GM18505 (cell line): ENCODE results near the gene PIN1.

Experiments
- ATAC-seq: cut with Tn5 transposase; IDR thresholded peaks from one replicate; pipeline ENCODE4 v1.9.1; 2021; ENCODE audit not compliant: unreplicated experiment
- POLR2A ChIP-seq: IDR thresholded peaks from 4 replicates; pipeline ENCODE4 v1.6.1; 2011; ENCODE audit warnings: borderline replicate concordance; ENCODE audit not compliant: insufficient read depth, insufficient read length; ENCODE audit errors: extremely low read depth

The PIN1 gene

GRCh38 chr19:9854282-9854846 lies 19.2 kb downstream of the PIN1 start:
- no peak for ATAC-seq
- TF ChIP-seq POLR2A = no peak

- no peak for ATAC-seq
- TF ChIP-seq POLR2A = no peak
Observed at GRCh38 chr19:9856609-9857008, 21.5 kb downstream of the PIN1 start.

- no peak for TF ChIP-seq POLR2A
- no peak for ATAC-seq
Observed at GRCh38 chr19:9857076-9857721, 22.1 kb downstream of the PIN1 start.

GRCh38 chr19:9857920-9858746 lies 23.0 kb downstream of the PIN1 start:
- no peak for TF ChIP-seq POLR2A
- no peak for ATAC-seq

GRCh38 chr19:9858766-9859165 lies 23.6 kb downstream of the PIN1 start:
- TF ChIP-seq POLR2A = no peak
- ATAC-seq = no peak

GRCh38 chr19:9860407-9860806 lies 25.3 kb downstream of the PIN1 start:
- ATAC-seq = no peak
- TF ChIP-seq POLR2A = no peak

- TF ChIP-seq POLR2A = no peak
- ATAC-seq = no peak
Observed at GRCh38 chr19:9861503-9861902, 26.4 kb downstream of the PIN1 start.

GRCh38 chr19:9862938-9863337 lies 27.8 kb downstream of the PIN1 start:
- TF ChIP-seq POLR2A = no peak
- no peak for ATAC-seq

GRCh38 chr19:9863759-9864158 lies 28.6 kb downstream of the PIN1 start:
- no peak for ATAC-seq
- no peak for TF ChIP-seq POLR2A

GRCh38 chr19:9865732-9866501 lies 30.8 kb downstream of the PIN1 start:
- no peak for TF ChIP-seq POLR2A
- no peak for ATAC-seq

GRCh38 chr19:9868983-9869617 lies 34.0 kb downstream of the PIN1 start:
- no peak for ATAC-seq
- TF ChIP-seq POLR2A = no peak

- TF ChIP-seq POLR2A = no peak
- ATAC-seq = no peak
Observed at GRCh38 chr19:9871626-9872338, 36.7 kb downstream of the PIN1 start.
